AG09319 (cell line): Measurements from ENCODE around the gene MMP23B.
"Not testable (repeated sequence)": the region's sequence is repeated elsewhere in the genome, so short reads cannot be mapped to it uniquely, and the experiment has no call there.

ENCODE experiments used
- DNase-seq: peaks from one replicate; pipeline ENCODE4 v3.0.0-alpha.2; 2010; ENCODE audit warnings: low read depth; ENCODE audit errors: extremely low read depth
- CTCF ChIP-seq: IDR thresholded peaks from 2 replicates; pipeline ENCODE4 v1.5.1; 2011; ENCODE audit warnings: low read depth, mild to moderate bottlenecking, inconsistent platforms, low read length, moderate library complexity

The MMP23B gene

GRCh38 chr1:1630965-1631781 lies 800 bp upstream of the MMP23B start:
- no peak for DNase-seq
- TF ChIP-seq CTCF = no peak

GRCh38 chr1:1633409-1633808 lies 1.4 kb downstream of the MMP23B start:
- DNase-seq = not testable (repeated sequence)

GRCh38 chr1:1634613-1635012 lies 2.6 kb downstream of the MMP23B start:
- DNase-seq = not testable (repeated sequence)

GRCh38 chr1:1636621-1637478 lies 4.9 kb downstream of the MMP23B start:
- not testable (repeated sequence) for DNase-seq

DNA sequence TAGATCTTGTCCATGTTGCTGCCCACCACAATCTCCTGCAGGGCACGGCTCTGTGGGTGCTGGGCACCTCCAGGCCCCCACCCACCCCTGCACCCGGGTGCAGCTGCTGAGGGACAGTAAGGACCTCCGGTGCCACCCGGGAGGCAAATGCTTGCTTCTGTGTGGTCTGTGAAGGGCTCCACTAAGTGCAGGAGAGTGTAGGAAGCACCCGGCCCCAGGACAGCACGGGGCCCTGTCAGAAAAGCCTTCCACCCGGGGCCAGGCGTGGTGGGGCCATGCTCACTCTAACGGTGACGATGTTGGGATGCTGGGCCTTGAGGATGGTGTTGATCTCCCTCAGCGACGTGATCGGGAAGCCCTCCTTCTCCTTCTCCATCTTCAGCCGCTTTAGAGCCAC lies 5.5 kb downstream of the MMP23B start:
- not testable (repeated sequence) for DNase-seq

DNA sequence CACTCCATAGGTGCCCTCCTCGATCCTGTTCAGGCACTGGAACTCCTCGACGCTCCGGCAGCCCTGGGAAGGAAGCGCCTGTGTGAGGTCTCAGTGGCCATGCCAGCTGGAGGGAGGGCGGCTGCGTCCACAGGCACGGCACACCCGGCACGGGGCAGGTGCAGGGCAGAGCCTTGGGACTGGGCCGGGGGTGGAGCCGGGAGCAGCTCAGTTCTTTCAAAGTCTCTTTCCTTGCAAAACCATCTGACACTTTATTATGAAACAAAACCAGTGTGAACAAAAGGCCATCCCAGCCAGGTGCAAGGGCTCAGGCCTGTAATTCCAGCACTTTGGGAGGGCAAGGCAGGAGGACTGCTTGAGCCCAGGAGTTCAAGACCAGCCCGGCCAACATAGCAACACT lies 6.6 kb downstream of the MMP23B start:
- not testable (repeated sequence) for DNase-seq

DNA sequence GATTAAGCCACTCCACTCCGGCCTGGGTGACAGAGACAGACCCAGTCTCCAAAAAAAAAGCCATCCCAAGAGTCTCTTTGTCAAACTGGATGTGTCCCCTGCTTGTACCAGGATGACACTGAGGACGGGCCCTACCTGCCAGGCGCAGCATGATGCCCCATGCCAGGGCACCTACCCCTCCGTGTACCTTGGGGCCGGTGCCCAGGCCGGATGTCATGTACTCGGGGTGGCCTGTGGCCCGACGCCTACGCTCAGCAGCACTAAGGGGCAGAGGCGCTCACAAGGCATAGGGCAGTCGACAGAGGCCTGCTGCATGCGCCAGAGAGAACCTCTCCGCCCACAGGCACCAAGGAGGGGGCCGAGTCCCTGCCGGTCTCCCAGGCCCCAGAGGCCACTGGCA lies 7.4 kb downstream of the MMP23B start:
- not testable (repeated sequence) for DNase-seq

DNA sequence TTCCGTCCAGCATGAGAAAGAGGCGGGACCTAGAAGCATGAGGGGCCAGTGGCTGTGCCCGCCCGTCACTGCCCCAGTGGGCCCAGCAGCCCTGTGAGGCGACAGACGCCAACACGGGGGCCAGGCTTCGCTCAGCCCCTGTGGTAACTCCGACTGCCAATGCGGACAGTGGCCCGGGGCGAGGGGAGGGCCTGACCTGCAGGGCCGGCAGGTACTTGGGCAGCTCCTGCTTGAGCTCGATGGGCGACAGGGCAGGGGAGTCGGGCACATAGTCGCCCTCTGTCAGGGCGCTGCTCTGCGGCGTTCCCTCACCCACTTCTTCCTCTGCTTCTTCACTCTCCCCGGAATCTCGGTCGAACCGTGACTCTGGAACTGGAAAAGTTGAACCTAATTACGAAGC lies 8.1 kb downstream of the MMP23B start:
- not testable (repeated sequence) for DNase-seq

DNA sequence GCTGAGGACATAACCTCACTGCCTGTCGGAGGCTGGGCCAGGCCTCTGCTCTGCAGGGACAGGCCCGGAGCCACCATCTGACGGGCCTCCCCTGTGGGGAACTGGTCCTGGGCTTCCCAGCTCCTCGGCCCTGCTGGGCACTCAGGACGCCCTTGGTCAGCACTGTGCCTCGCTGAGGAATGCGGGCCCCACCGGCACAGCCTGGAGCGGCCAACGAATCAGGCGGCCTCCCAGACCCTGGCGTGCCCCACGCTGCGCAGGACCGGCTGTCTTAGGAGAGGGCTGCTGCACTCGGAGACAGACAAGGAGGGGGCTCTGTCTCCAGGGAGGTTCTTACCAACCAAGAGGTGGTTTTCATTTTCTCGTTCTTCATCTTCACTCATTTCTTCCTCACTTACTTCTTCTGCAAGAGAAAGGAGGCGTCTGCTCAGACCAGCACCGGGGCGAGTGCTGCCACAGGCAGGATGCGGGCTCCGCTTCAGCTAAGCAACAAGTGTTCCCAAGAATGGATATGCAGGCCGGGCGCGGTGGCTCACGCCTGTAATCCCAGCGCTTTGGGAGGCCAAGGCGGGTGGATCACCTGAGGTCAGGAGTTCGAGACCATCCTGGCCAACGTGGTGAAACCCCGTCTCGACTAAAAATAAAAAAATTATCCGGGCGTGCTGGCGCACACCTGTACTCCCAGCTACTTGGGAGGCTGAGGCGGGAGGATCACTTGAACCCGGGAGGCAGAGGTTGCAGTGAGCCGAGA lies 8.9 kb downstream of the MMP23B start:
- DNase-seq = not testable (repeated sequence)

DNA sequence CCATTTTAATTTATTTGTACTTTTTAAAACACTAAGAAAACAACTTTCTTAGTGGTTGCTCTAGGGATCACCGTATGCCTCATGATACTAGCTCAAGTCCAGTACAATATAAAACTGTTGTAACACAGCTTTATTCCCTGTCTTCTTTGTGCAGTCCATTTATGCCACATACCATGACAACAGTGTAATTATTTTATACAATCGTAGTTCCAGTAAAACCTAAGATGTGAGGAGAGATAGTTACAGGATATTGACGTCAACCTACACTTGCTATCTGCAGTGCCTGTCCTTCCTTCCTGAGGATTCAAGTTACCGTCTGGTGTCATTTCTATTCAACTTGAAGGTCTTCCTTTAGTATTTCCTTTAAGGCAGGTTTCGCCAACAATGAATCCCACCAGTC lies 14.4 kb downstream of the MMP23B start:
- DNase-seq = not testable (repeated sequence)

GRCh38 chr1:1647567-1648241 lies 15.7 kb downstream of the MMP23B start:
- not testable (repeated sequence) for DNase-seq

DNA sequence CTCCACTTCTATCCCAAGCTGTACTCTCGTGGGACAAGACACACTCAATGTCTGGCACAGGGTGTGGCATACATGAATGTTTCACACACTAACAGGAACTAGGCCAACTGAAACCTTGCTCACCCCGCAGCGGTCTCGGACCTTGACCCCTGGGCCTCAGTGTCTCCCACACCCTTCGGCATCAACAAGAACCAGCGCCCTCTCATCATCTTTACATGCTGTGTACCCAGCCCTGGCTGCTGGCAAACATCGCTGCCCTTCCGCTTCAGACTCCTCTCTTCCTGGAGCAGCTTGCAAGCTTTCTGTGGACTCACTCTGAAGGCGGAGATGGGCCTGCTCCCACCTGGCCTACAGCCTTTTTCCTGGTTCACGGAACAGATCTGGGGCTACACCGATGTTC lies 16.3 kb downstream of the MMP23B start:
- not testable (repeated sequence) for DNase-seq

- peak; percentile 75 for DNase-seq
These were observed 26.9 kb downstream of the MMP23B start, which contains the start of gene CDK11B for GRCh38 chr1:1658583-1659549. Gene CDK11B, minus strand, starts transcription at chr1:1659004. Its CDS starts 1,519 bp downstream, at chr1:1657485.

GRCh38 chr1:1662392-1662791 lies 30.4 kb downstream of the MMP23B start:
- not testable (repeated sequence) for DNase-seq

DNA sequence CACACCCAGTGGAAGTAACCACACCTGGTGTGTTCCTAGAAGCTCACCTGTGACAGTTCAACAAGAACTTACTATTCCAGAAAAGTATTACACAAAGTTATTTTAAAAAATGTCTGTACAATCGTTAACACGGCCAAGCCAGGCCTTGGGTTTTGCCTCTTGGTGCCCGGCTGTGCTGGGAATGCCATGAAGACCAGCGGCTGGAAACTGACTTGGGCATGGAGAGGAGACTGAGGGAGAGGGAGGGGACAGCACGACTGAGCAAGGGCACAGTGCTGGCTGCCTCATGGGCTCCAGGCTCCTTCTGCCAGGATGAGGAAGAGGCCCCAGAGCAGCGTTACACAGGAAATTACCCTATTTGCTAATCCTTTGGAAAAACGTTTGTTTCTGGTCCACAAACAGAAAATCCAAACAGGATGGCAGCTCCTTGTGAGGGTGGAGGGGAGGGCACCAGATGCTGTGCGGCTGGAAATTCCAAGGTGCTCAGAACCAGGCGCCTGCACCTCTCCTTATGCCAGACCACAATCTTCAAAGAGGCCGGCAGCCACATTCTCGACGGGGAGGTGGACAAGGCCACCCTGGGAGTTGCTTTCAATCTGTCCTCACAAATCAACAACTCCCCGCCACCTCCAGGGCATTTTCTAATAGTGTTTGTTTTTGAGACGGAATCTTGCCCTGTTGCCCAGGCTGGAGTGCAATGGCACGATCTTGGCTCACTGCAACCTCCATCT lies 31.0 kb downstream of the MMP23B start:
- not testable (repeated sequence) for DNase-seq

- not testable (repeated sequence) for DNase-seq
These were observed 32.3 kb downstream of the MMP23B start for GRCh38 chr1:1664318-1664717.
